Esophagus (tissue), 2 donors: Measurements from ENCODE around the gene NUBPL. TPM values are rescaled to one million over a fixed set of nuclear protein-coding genes. Genes with fewer than 3 reads are reported as not detected.
"Not testable (repeated sequence)": the region's sequence is repeated elsewhere in the genome, so short reads cannot be mapped to it uniquely, and the experiment has no call there.

Source experiments
- H3K27ac ChIP-seq, 2 donors: one replicate each; pipeline ENCODE4 v1.5.1; 2013; ENCODE audit warnings: low read depth in 2 of 2, mild to moderate bottlenecking in 2 of 2, inconsistent platforms in 1 of 2, low read length in 1 of 2, moderate library complexity in 1 of 2
- H3K27me3 ChIP-seq, 2 donors: one replicate each; pipeline ENCODE4 v1.6.1; 2013; ENCODE audit warnings: low read length in 2 of 2, control low read depth in 1 of 2, mild to moderate bottlenecking in 1 of 2; ENCODE audit not compliant: insufficient read depth in 2 of 2, control insufficient read depth in 1 of 2
- H3K36me3 ChIP-seq, 2 donors: one replicate each; pipeline ENCODE4 v1.6.1; 2013; ENCODE audit warnings: low read length in 1 of 2; ENCODE audit not compliant: control insufficient read depth in 2 of 2, insufficient read depth in 2 of 2
- H3K4me1 ChIP-seq, 2 donors: one replicate each; pipeline ENCODE4 v1.6.1; 2013; ENCODE audit warnings: low read length in 1 of 2; ENCODE audit not compliant: control insufficient read depth in 2 of 2, insufficient read depth in 2 of 2
- H3K4me3 ChIP-seq, 2 donors: one replicate each; pipeline ENCODE4 v1.5.1; 2013; ENCODE audit warnings: low read length in 2 of 2, mild to moderate bottlenecking in 2 of 2, low read depth in 1 of 2, moderate library complexity in 1 of 2
- H3K9me3 ChIP-seq, 2 donors: one replicate each; pipeline ENCODE4 v1.6.1; 2013; ENCODE audit warnings: mild to moderate bottlenecking in 2 of 2, low read depth in 1 of 2, low read length in 1 of 2, moderate library complexity in 1 of 2; ENCODE audit not compliant: control insufficient read depth in 2 of 2, insufficient read depth in 1 of 2
- WGBS, 2 donors: extraction: QIAGEN DNeasy Blood & Tissue Kit; methylation state at CpG; one replicate each; pipeline ENCODE4 v1.1.7; 2013; 5-methylcytosine and 5-hydroxymethylcytosine counted together
- polyA plus RNA-seq, 2 donors: library from polyadenylated mRNA; stranded (reverse); fragments of 200-250 nt; gene quantifications; one replicate each; pipeline ENCODE4 v1.2.3, GENCODE V29; 2013
- donor health status: healthy with polysubstance abuse.
- donor health status: Bipolar disorder and iron deficiency.

Gene NUBPL
- polyA plus RNA-seq, 2 donors: 1.7 to 3.2 TPM

DNA sequence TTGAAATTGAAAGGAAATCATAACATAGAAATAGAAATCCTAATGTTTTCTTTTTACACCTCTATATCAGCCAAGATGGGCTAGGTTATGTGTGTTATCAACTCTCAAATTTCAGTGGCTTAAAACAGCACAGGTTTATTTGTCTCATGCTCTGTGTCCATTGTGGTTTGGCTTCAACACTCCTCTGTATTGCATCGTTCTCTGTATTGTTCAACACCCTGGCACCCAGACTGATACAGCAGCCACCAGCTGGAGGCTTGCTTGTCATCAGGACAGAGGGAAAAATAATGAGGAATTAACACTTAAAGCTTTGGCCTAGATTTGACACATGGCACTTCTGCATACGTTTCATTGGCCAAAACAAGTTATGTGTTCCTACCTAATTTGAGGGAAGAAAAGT, 281.7 kb downstream of the NUBPL start:
- H3K36me3 ChIP-seq: no peaks in the 10 kb centered on the region
- H3K27ac ChIP-seq: no peak overlapping the region
- H3K4me3 ChIP-seq: no peak overlapping the region
- no peaks in the 10 kb centered on the region for H3K27me3 ChIP-seq
- 72 to 73% methylated on average over 2 of the region's 2 CpGs for WGBS, 2 donors
- H3K9me3 ChIP-seq: no peaks in the 10 kb centered on the region
- no peaks in the 10 kb centered on the region for H3K4me1 ChIP-seq

DNA sequence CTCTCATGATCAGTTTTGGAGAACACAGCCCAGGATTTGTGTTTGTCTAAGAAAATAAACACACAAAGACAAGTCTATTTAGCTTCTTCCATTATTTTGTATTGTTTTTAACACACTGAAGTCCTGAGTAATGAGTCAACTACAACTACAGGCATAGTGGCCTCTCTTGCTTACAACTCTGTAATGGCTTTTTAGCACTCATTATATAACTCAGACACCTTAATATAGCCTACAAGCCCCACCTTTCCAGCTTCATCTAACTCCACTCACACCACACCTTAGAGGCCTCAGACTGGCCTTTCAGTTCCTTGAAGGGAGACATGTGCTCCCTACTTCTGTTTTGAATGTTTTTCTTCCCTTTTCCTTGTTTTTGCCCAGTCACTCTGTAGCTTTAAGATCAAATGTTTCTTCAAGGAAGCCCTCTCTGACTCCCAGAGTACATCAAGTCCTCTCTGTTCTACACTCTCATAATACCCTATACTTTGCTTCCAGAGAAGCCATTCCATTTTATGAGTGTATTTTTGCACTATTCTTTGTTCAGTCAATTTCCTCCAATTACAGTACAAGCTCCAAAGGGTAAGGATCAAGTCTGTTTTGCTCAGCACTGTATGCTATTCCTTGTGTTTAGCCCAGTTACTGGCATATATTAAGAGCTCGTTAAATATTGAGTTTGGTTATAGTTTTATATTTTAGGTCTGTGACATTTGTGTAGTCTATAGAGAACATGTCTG, 282.3 kb downstream of the NUBPL start:
- H3K4me1 ChIP-seq: no peaks in the 10 kb centered on the region

DNA sequence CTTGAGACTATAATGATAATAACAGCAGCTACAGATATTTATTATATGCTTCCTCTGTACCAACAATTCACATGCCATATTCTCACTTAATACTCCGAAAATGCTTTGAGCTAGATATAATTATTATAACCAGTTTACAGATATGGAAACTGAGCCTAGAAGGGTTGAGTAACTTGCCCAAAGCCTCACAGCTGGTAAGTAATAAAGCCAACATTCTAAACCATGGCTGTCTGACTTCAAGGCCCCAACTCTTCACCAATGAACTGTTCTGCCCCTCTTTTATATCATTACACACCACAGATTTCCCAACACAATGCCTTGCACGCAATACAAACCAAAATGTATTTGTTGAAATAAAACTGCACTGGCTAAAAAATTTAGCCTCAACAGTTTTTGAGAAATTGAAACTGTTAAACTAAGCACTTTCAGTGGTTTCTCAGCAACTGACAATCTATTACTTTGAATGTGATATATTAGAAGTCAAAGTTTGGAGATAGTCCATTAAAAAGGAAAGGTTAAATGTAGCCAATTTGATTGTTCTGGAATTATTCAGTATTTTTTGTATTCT, 293.4 kb downstream of the NUBPL start:
- Histone ChIP-seq H3K4me3 (no peak overlapping the region), H3K9me3 (peaks cover 0 to 4% of the 10 kb centered on the region in 2 donors), H3K36me3 (no peaks in the 10 kb centered on the region), H3K4me1 (no peaks in the 10 kb centered on the region), H3K27ac (no peak overlapping the region), H3K27me3 (no peaks in the 10 kb centered on the region)
- 62 to 88% methylated on average over 2 of the region's 2 CpGs for WGBS, 2 donors

More for the DNA sequence above, 282.3 kb downstream of the NUBPL start:
- no peaks in the 10 kb centered on the region for H3K27me3 ChIP-seq
- no peaks in the 10 kb centered on the region for H3K9me3 ChIP-seq
- H3K36me3 ChIP-seq: no peaks in the 10 kb centered on the region
- 94 to 97% methylated on average over 1 of the region's 1 CpG for WGBS, 2 donors
- H3K27ac ChIP-seq: no peak overlapping the region
- H3K4me3 ChIP-seq: no peak overlapping the region

DNA sequence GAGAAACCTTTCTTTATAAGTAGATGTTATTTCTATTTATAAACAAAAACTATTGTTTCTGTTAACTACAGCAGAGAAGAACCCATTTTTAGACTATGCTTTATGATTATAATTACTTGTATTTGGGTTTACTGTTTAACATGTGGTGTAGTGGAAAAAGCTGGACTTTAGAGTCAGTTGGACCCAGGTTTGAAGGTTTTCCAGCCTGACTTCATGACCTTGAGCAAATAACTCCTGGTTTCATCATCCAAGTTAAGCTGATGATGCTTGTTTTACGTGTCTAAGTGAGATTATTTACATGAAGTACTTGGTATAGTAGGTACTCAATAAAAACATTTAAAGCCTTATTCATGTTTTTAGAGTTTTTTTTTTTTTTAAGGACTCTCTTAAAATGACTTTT, 294.1 kb downstream of the NUBPL start:
- Histone ChIP-seq H3K27me3 (no peaks in the 10 kb centered on the region), H3K4me3 (no peak overlapping the region), H3K4me1 (no peaks in the 10 kb centered on the region), H3K27ac (no peak overlapping the region), H3K36me3 (no peaks in the 10 kb centered on the region), H3K9me3 (peaks cover 0 to 4% of the 10 kb centered on the region in 2 donors)
- 87 to 92% methylated on average over 1 of the region's 1 CpG for WGBS, 2 donors

DNA sequence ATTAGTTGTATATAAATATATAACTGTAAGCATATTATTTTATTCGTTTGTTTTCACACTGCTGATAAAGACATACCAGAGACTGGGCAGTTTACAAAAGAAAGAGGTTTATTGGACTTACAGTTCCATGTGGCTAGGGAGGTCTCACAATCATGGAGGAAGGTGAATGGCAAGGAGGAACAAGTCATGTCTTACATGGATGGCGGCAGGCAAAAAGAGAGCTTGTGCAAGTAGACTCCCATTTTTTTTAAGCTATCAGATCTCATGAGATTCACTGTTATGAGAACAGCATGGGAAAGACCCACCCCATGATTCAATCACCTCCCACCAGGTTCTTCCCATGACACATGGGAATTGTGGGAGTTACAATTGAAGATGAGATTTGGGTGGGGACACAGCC, 294.8 kb downstream of the NUBPL start:
- H3K27ac ChIP-seq, H3K4me1 ChIP-seq, H3K36me3 ChIP-seq, H3K4me3 ChIP-seq, H3K9me3 ChIP-seq, H3K27me3 ChIP-seq: not testable (repeated sequence)
- WGBS, 2 donors: 91 to 97% methylated on average over 2 of the region's 2 CpGs

DNA sequence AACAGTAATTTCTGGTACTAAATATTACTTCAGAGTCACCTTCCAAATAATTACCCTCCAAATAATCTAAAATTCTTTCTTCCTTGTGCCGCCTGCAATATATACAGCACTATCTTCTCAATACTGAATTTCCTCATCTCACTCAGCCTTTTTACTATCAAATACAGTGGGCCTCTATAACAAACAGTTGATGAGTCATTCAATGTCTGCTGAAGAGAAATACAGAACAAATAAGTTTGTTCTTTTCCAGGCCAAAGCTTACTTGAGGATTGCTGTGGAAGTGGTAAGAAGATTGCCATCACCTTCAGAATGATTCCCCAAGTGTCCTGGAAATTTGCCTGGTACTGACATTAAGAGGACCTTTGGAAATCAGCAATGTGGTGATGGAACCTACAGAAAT, 297.7 kb downstream of the NUBPL start:
- Histone ChIP-seq H3K4me1 (no peaks in the 10 kb centered on the region), H3K27ac (no peak overlapping the region), H3K27me3 (no peaks in the 10 kb centered on the region), H3K4me3 (no peak overlapping the region), H3K36me3 (no peaks in the 10 kb centered on the region), H3K9me3 (peaks cover 0 to 4% of the 10 kb centered on the region in 2 donors)
- WGBS, 2 donors: 94 to 96% methylated on average over 1 of the region's 1 CpG

DNA sequence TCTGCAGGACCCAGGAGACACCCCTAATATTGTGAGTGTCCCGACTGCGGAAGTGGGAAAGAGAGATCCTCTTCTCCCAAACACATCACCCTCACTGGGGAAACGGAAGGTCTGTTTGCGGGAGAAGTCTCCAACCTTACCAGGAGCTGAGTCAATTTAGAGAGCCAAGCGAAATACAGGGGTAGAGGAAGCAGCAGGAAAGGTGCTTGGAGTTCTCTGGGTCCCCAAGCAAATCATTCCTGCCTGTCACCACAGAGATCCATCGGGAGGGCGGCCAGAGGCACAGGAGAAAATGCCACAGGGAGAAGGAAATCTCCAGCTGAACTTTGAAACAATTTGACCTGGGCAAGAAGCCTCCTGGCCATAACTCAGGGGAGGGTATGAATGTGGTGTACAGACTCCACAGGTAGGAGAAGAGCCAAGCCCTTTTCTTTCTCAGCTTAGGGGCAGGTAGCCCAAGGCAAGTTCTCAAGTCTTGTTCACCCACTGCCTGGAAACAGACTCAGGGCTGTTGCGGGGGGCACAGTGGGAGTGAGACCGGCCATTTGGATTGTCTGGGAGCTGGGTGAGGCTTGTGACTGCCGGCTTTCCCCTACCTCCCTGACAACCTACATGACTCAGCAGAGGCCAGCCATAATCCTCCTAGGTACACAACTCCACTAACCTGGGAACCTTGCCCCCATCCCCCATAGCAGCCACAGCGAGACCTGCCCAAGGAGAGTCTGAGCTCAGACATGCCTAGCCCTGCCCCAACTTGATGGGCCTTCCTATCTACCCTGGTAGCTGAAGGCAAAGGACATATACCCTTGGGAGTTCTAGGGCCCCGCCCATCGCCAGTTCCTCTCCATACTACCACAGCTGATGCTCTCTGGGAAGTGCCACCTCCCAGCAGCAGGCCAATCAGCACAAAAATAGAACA, 304.0 kb downstream of the NUBPL start:
- H3K4me3 ChIP-seq: no peak overlapping the region
- H3K4me1 ChIP-seq: no peaks in the 10 kb centered on the region
- no peaks in the 10 kb centered on the region for H3K27me3 ChIP-seq
- H3K9me3 ChIP-seq: no peaks in the 10 kb centered on the region
- H3K36me3 ChIP-seq: no peaks in the 10 kb centered on the region
- 87 to 91% methylated on average over 13 of the region's 13 CpGs for WGBS, 2 donors
- H3K27ac ChIP-seq: no peak overlapping the region

DNA sequence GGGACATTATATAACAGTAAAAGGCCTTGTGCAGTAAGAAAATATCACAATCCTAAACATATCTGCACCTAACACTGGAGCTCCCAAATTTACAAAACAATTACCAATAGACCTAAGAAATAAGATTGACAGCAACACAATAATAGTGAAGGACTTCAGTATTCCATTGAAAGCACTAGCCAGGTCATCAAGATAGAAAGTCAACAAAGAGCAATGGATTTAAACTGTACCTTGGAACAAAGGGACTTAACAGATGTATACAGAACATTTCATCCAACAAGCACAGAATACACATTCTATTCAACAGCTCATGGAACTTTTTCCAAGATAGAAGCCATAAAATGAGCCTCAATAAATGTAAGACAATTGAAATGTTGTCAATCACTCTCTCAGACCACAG, 306.4 kb downstream of the NUBPL start:
- no peaks in the 10 kb centered on the region for H3K27me3 ChIP-seq
- no peaks in the 10 kb centered on the region for H3K9me3 ChIP-seq
- no peak overlapping the region for H3K27ac ChIP-seq
- H3K4me3 ChIP-seq: no peak overlapping the region
- no peaks in the 10 kb centered on the region for H3K36me3 ChIP-seq
- no peaks in the 10 kb centered on the region for H3K4me1 ChIP-seq

DNA sequence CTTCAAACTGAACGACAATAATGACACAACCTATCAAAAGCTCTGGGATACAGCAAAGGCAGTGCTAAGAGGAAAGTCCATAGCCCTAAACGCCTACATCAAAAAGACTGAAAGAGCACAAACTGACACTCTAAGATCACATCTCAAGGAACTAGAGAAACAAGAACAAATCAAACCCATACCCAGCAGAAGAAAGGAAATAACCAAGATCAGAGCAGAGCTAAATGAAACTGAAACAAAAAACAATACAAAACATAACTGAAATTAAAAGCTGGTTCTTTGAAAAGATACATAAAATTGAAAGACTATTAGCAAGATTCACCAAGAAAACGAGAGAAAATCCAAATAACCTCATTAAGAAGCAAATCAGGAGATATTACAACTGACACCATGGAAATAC, 306.9 kb downstream of the NUBPL start:
- WGBS, 2 donors: 84 to 86% methylated on average over 3 of the region's 3 CpGs
- not testable (repeated sequence) for H3K27ac ChIP-seq, H3K9me3 ChIP-seq, H3K36me3 ChIP-seq, H3K4me3 ChIP-seq, H3K27me3 ChIP-seq, H3K4me1 ChIP-seq
